ENCODE measurements around the gene SPATA31E1.
"Not testable (repeated sequence)": the region's sequence is repeated elsewhere in the genome, so short reads cannot be mapped to it uniquely, and the experiment has no call there.

The SPATA31E1 gene

DNA sequence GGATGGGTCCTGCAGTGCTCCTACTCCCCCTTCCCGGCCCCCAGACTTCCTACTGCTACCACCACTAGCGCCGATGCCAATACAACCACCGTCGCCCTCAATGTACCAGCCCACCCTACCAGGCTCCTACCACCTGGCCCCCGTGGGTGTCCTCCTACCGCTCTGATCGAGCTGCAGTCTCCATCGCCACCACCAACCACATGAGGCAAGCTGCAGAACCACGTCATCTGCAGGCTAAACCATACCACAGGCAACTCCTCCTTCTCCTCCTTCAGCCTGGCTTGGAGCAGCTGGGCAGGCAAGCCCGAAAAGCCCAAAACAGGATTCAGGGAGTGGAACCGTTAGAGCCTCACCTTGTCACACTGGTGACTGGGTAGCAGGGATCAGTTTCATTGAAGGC, 54.7 kb downstream of the SPATA31E1 start:
- not testable (repeated sequence) for DNase-seq

DNA sequence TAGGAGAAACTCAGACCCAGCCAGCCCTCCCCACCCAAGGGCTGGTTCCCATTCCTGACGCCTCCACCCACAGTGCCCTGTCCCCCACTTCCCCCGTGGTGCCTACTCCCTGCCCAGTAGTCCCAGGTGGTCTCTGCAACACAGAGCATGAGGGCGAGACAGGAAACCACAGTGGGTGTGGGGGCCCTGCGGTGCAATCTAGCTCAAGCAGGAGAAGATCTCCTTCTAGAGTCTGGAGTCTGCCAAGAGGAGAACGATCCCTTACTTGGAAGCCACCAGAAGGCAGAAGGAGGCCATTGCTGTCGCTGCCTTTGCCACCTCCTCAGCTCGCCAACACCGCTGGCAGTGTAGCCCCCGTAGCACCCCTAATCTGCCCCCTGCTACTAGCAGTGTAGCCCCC, 55.2 kb downstream of the SPATA31E1 start:
- DNase-seq, result not testable (repeated sequence)

DNA sequence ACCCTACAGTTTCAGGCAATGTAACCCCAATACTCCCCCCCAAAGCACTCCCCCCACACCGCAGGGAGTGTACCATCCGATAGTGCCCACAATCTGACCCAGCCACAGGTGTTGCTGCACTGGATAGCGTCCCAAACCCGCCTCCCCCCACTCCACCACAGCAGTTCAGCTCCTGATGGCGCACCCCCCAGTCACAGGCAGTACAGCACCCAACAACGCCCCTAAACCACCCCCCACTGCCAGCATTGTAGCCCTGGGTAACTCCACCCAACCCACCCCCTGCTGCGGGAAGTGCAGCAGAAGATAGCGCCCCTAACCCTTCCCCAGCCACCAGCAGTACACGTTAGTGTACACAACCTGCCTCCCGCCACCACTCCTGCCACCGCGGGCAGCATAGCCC, 55.7 kb downstream of the SPATA31E1 start:
- DNase-seq, result not testable (repeated sequence)
